Cardiac muscle cell (in vitro differentiated cells and primary cell): ENCODE data around the gene SCYGR2. TPM values are rescaled to one million over a fixed set of nuclear protein-coding genes. Genes with fewer than 3 reads are reported as not detected.

Experiments used
- DNase-seq, 2 donors: peaks; one replicate each; pipeline versions ENCODE4 v3.0.0 to v3.0.0-alpha.2; 2010 to 2017; ENCODE audit warnings: low read depth in 1 of 2, low spot score in 1 of 2
- H3K27ac ChIP-seq: fragments of 200-600 bp; sonication (generic); 2 replicates; pipeline ENCODE4 v1.5.1; 2016
- H3K27me3 ChIP-seq: fragments of 200-600 bp; sonication (generic); 2 replicates; pipeline ENCODE4 v1.6.0; 2016; ENCODE audit warnings: control low read depth
- H3K36me3 ChIP-seq: fragments of 200-600 bp; sonication (generic); 2 replicates; pipeline ENCODE4 v1.5.1; 2016; ENCODE audit warnings: control low read depth
- H3K4me1 ChIP-seq: fragments of 200-600 bp; sonication (generic); 2 replicates; pipeline ENCODE4 v1.8.1; 2017; ENCODE audit warnings: low read depth, mild to moderate bottlenecking, mixed run types
- H3K4me3 ChIP-seq: fragments of 200-600 bp; sonication (generic); 2 replicates; pipeline ENCODE4 v1.5.1; 2016; ENCODE audit warnings: mild to moderate bottlenecking
- H3K9me3 ChIP-seq: fragments of 200-600 bp; sonication (generic); 2 replicates; pipeline ENCODE4 v1.5.1; 2017; ENCODE audit warnings: low read depth, mild to moderate bottlenecking, control low read depth
- CTCF ChIP-seq: IDR thresholded peaks from 2 replicates; pipeline ENCODE4 v1.5.1; 2012; ENCODE audit warnings: low read depth, mild to moderate bottlenecking, low read length
- polyA plus RNA-seq: library from polyadenylated mRNA; unstranded; fragments of >200 nt; fragmentation: Nextera tagmentation; extraction: Ambion mirVana; gene quantifications from 2 replicates; pipeline ENCODE4 v1.2.1, GENCODE V29; 2016
- total RNA-seq: library from RNA; depleted of rRNA; stranded (reverse); fragments of >200 nt; gene quantifications from 2 replicates; pipeline ENCODE4 v1.2.3, GENCODE V29; 2016

SCYGR2 gene
- total and polyA plus RNA-seq, 2 experiments from 2014 or later = not detected

DNA sequence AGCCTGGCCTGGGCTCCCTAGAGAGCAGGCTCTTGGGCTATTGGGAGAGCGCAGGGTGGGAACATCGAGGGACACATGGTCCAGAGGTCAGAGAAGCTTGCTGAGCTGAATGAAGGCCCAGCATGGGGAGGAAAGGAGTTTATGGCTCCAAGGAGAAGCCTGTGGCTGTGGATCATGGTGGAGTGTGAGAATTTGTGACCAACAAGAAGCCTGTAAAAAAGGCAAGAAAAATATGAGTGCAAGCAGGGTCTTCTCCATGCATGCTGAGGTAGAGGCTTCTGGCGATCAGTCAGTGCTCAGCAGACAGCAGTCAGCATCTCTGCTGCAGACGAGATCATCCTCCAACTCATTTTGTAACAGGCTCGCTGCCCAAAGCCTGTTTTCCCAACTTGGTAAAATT is 17.2 kb downstream of the SCYGR2 start:
- H3K36me3 ChIP-seq = no peaks in the 10 kb centered on the region
- no peaks in the 10 kb centered on the region for H3K27me3 ChIP-seq
- H3K4me3 ChIP-seq = no peak overlapping the region
- TF ChIP-seq CTCF = no peak
- H3K27ac ChIP-seq = no peak overlapping the region
- H3K4me1 ChIP-seq = no peaks in the 10 kb centered on the region
- DNase-seq = peak in 1 of 2 donors; percentile 21
- H3K9me3 ChIP-seq = no peaks in the 10 kb centered on the region

- Histone ChIP-seq H3K4me3 (no peak overlapping the region), H3K36me3 (no peaks in the 10 kb centered on the region), H3K9me3 (no peaks in the 10 kb centered on the region), H3K4me1 (no peaks in the 10 kb centered on the region), H3K27me3 (no peaks in the 10 kb centered on the region), H3K27ac (no peak overlapping the region)
- no peak for TF ChIP-seq CTCF
- DNase-seq = peak in 1 of 2 donors; percentile 33
Observed at GRCh38 chr2:227616631-227617030, 17.9 kb downstream of the SCYGR2 start.

DNA sequence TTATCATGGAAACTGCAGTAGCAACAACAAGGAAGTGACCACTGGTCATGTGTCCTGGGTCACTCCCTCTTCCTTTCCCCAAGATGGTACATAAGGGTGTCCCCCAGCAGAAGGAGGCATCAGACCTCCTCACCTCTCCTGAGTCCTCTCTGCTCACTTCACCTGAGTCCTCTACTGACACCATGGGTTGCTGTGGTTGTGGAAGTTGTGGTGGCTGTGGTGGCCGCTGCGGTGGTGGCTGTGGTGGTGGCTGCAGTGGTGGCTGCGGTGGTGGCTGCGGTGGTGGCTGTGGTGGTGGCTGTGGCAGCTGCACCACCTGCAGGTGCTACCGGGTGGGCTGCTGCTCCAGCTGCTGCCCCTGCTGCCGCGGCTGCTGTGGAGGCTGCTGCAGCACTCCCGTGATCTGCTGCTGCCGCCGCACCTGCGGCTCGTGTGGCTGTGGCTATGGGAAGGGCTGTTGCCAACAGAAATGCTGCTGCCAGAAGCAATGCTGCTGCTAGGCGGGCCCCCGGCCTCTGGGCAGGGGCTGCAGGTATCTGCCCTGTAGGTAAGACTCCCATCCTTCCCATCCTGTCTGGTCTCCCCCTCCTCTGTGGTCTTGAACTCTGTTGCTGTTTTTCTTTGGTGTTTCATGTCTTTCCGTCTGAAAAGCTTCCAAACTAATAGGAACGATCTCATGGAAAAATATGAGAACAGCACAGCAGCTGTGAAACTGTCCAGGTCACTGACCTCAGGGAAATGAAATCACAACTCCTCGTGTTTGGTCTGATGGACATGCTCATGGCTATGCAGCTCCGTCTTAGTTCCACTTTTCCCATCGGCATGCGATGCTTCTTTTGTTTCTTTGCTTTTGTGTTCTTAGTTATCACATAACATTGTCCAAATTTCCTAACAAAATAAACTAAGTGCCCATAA is 18.9 kb downstream of the SCYGR2 start, which contains the start of gene SCYGR4:
Gene SCYGR4, plus strand, starts transcription at position 183 of the 915 bp plus-strand sequence. Its CDS starts 0 bp downstream, at position 183.
- no peak for DNase-seq
- Histone ChIP-seq H3K36me3 (no peaks in the 10 kb centered on the region), H3K27me3 (no peaks in the 10 kb centered on the region), H3K27ac (no peak within 1 kb of the TSS), H3K4me3 (no peak within 1 kb of the TSS), H3K4me1 (no peaks in the 10 kb centered on the region), H3K9me3 (no peaks in the 10 kb centered on the region)
- TF ChIP-seq CTCF = no peak

DNA sequence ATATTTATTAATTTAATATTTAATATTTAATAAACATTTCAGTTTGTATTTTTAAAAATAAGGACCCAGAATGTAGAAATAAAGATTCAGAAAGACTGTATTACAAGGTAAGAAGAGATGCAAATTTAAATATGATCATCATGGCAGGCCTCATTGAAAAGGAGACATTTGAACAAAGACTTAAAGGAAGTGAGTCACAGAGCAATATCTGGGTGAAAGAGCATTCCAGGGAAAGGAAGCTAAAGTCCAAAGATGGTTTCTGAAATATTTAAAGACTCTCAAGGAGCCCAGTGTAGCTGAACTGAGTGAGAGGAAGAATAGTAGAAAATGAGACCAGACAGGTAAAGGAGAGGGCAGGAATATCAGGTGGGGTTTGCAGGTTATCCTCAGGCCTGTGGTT is 24.5 kb downstream of the SCYGR2 start:
- no peak overlapping the region for H3K4me3 ChIP-seq
- no peak overlapping the region for H3K27ac ChIP-seq
- H3K4me1 ChIP-seq = no peaks in the 10 kb centered on the region
- H3K36me3 ChIP-seq = no peaks in the 10 kb centered on the region
- peak in 1 of 2 donors; percentile 76 for DNase-seq
- TF ChIP-seq CTCF = no peak
- H3K9me3 ChIP-seq = no peaks in the 10 kb centered on the region
- H3K27me3 ChIP-seq = no peaks in the 10 kb centered on the region

GRCh38 chr2:227625420-227625819 is 26.7 kb downstream of the SCYGR2 start:
- H3K27ac ChIP-seq = no peak overlapping the region
- no peaks in the 10 kb centered on the region for H3K27me3 ChIP-seq
- DNase-seq = no peak
- no peaks in the 10 kb centered on the region for H3K4me1 ChIP-seq
- H3K4me3 ChIP-seq = no peak overlapping the region
- no peaks in the 10 kb centered on the region for H3K9me3 ChIP-seq
- H3K36me3 ChIP-seq = no peaks in the 10 kb centered on the region
- TF ChIP-seq CTCF = no peak
